Amygdala (tissue), 56 donors: ENCODE data around the gene SPTA1.

Experiments
- DNase-seq, 56 donors: peaks; one replicate each; lab custom pipeline; 2025; lab: John Stamatoyannopoulos, UW

Gene SPTA1

GRCh38 chr1:158583962-158584361, 102.6 kb downstream of the SPTA1 start:
- DNase-seq, result no peak

GRCh38 chr1:158579733-158580132, 106.8 kb downstream of the SPTA1 start, which contains the start of gene OR10X1:
Gene OR10X1 (minus strand): TSS chr1:158579899. CDS start chr1:158579899, 0 bp downstream.
- DNase-seq, result no peak

DNA sequence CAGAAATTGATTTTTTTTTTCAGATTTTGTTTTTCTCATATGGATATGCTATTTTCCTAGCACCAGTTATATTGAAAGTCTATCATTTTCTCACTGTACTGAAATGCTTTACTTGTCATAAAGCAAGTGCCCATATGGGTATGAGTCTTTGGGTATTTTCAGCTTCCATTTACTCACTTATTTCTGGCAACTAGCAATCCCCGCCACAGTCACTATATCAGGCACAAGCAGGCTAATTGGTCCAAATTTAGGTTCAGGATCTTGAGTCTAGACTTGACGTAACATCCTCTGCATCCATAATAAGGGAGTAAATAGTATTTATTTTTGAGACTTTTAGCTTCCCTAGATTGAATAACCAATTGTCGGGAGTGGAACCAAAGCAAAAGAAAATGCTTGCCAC, 109.0 kb downstream of the SPTA1 start:
- DNase-seq, result no peak

GRCh38 chr1:158572226-158572625, 114.3 kb downstream of the SPTA1 start:
- DNase-seq, result no peak

DNA sequence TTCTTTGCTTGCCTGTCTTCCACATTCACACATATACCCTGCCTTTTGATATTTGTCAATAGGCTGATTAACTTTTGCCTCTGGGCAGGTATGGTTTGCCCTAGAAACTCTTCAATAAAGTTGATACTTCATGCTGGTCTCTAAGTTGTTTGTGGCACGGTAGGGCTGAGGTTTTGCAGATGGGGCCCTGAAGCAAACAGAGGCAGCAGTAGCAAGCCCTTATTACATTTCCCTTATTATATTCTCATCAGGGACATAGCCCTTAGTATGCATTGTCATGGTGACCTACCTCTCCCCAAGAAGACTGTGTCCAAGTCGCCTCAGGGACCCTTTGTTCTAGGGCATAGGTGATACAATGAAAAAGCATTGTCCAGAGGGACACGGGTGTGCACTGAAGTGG, 116.0 kb downstream of the SPTA1 start, which contains the start of gene OR6P1:
Gene OR6P1 (minus strand): TSS at position 101 of the 400 bp plus-strand sequence. CDS start 6,976 bp downstream, outside the sequence.
- no peak for DNase-seq

DNA sequence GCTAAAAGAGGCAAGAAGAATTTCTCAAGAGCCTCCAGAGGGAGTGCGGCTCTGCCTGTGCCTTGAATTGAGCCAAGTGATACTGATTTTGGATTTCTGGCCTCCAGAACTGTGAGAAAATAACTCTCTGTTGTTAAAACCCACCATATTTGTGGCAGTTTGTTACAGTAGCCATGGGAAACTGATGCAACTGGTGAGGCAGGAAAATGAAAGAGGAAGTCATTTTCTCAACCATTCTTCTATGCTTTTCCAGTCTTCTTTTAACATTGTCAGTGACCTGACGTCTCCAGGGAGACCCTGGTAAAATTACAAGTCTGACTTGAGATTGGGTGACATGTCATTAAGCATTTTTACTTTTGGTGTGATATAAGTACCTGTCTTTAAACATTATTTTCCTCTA, 121.9 kb downstream of the SPTA1 start:
- no peak for DNase-seq

GRCh38 chr1:158563853-158564252, 122.7 kb downstream of the SPTA1 start:
- no peak for DNase-seq
